HepG2 (cell line): Measurements from ENCODE around the gene CHKA. TPM values are rescaled to one million over a fixed set of nuclear protein-coding genes. Genes with fewer than 3 reads are reported as not detected.

Experiments used
- ARHGAP35 ChIP-seq: sonication (generic); formaldehyde crosslinking; IDR thresholded peaks from 2 replicates; pipeline ENCODE4 v1.9.0; 2022; ENCODE audit warnings: mild to moderate bottlenecking, inconsistent platforms, moderate library complexity, missing genetic modification reagents, borderline replicate concordance
- DZIP1 ChIP-seq: sonication (generic); formaldehyde crosslinking; IDR thresholded peaks from 2 replicates; pipeline ENCODE4 v1.5.0; 2020; ENCODE audit warnings: mild to moderate bottlenecking, missing genetic modification reagents
- E2F2 ChIP-seq: sonication (generic); formaldehyde crosslinking; IDR thresholded peaks from 2 replicates; pipeline ENCODE4 v1.4.0; 2020; ENCODE audit warnings: missing genetic modification reagents, borderline replicate concordance
- ELK4 ChIP-seq: sonication (generic); formaldehyde crosslinking; IDR thresholded peaks from 2 replicates; pipeline ENCODE4 v1.9.0; 2021; ENCODE audit warnings: missing genetic modification reagents, borderline replicate concordance
- FOSL2 ChIP-seq: sonication (generic); formaldehyde crosslinking; IDR thresholded peaks from 2 replicates; pipeline ENCODE4 v1.4.0; 2020; ENCODE audit warnings: missing genetic modification reagents
- GTF3A ChIP-seq: sonication (generic); formaldehyde crosslinking; conservative IDR thresholded peaks from 2 replicates; pipeline ENCODE4 v1.4.0; 2020; ENCODE audit warnings: mild to moderate bottlenecking, missing genetic modification reagents
- RFX5 ChIP-seq: IDR thresholded peaks from 2 replicates; pipeline ENCODE4 v1.6.1; 2011; ENCODE audit warnings: low read depth, low read length, improper control_type of control experiment
- TERF1 ChIP-seq: sonication (generic); formaldehyde crosslinking; IDR thresholded peaks from 2 replicates; pipeline ENCODE4 v1.8.0; 2022; ENCODE audit warnings: mild to moderate bottlenecking, missing genetic modification reagents, moderate library complexity
- ZNF232 ChIP-seq: sonication (generic); formaldehyde crosslinking; IDR thresholded peaks from 2 replicates; pipeline ENCODE4 v1.4.0; 2020; ENCODE audit warnings: missing genetic modification reagents, borderline replicate concordance
- ZNF407 ChIP-seq: sonication (generic); formaldehyde crosslinking; IDR thresholded peaks from one replicate; pipeline ENCODE4 v1.5.1; 2020; ENCODE audit warnings: mild to moderate bottlenecking, missing genetic modification reagents; ENCODE audit errors: not compliant biosample characterization
- ZNF720 ChIP-seq: sonication (generic); formaldehyde crosslinking; IDR thresholded peaks from 2 replicates; pipeline ENCODE4 v1.4.0; 2020; ENCODE audit warnings: missing genetic modification reagents
- ZSCAN20 ChIP-seq: sonication (generic); formaldehyde crosslinking; IDR thresholded peaks from 2 replicates; pipeline ENCODE4 v1.4.0; 2020; ENCODE audit warnings: missing genetic modification reagents, mild to moderate bottlenecking, borderline replicate concordance
- polyA plus RNA-seq, 8 experiments: library from polyadenylated mRNA; depleted of rRNA in 3 of 8; stranded (reverse) in 7 of 8; unstranded in 1 of 8; fragments of >200 nt; fragmentation: Illumina TruSeq in 4 of 8; extraction: Trizol in 4 of 8; gene quantifications; 2 replicates each; pipeline versions ENCODE4 v1.2.1 to v1.2.3, GENCODE V29; 2011 to 2016; ENCODE audit warnings: low read depth in 4 of 8, missing spikeins in 1 of 8, mixed read lengths in 1 of 8; ENCODE audit not compliant: insufficient read depth in 1 of 8
- total RNA-seq, 5 experiments: library from RNA; depleted of rRNA; stranded (reverse); fragments of >200 nt; fragmentation: Illumina TruSeq; extraction: Trizol; gene quantifications; 2 replicates each; pipeline ENCODE4 v1.2.3, GENCODE V29; 2016; ENCODE audit warnings: low read depth in 1 of 5

Gene CHKA
- total and polyA plus RNA-seq, 2 of the 13 experiments (the other 11 are each of a cell fraction or from before 2014, with no cell fraction given): 71.6 to 92.7 TPM

GRCh38 chr11:68010090-68011041, 110.8 kb downstream of the CHKA start, which contains the start of gene ALDH3B1 (continued):
- no peak for TF ChIP-seq FOSL2 (CRISPR knock-in tag)
- TF ChIP-seq ZSCAN20: no peak
- TF ChIP-seq ZNF232 (CRISPR knock-in tag): no peak
- no peak for TF ChIP-seq RFX5
- TF ChIP-seq ZNF407 (CRISPR knock-in tag): no peak
- TF ChIP-seq E2F2 (CRISPR knock-in tag): no peak
- no peak for TF ChIP-seq ELK4 (CRISPR knock-in tag)
- TF ChIP-seq TERF1: no peak
- 0 out of 2 replicates have a peak, but pooled peaks have one; percentile 41 for TF ChIP-seq DZIP1
- no peak for TF ChIP-seq GTF3A (CRISPR knock-in tag)
- TF ChIP-seq ARHGAP35: no peak
- no peak for TF ChIP-seq ZNF720 (CRISPR knock-in tag)
